CD14-positive monocyte (primary cell): ENCODE results near the gene LAMA3. TPM values are rescaled to one million over a fixed set of nuclear protein-coding genes. Genes with fewer than 3 reads are reported as not detected.

Source experiments
- DNase-seq, 3 donors: peaks; one replicate each; pipeline ENCODE4 v3.0.0-alpha.2; 2011 to 2022
- H2AFZ ChIP-seq: 2 replicates; pipeline ENCODE4 v1.6.0; 2012; ENCODE audit warnings: mild to moderate bottlenecking, low read depth, low read length, inconsistent platforms; ENCODE audit not compliant: insufficient read depth, poor library complexity, severe bottlenecking
- H3K27ac ChIP-seq, 2 donors: 1 replicate in 1 of 2; 2 replicates in 1 of 2; pipeline ENCODE4 v1.5.1; 2012 to 2013; ENCODE audit warnings: low read length in 2 of 2, control low read depth in 1 of 2, inconsistent platforms in 1 of 2, low read depth in 1 of 2, mild to moderate bottlenecking in 1 of 2
- H3K27me3 ChIP-seq, 2 donors: one replicate each; pipeline versions ENCODE4 v1.6.0 to v1.6.1; 2011 to 2013; ENCODE audit warnings: low read length in 2 of 2; ENCODE audit not compliant: control insufficient read depth in 2 of 2, insufficient read depth in 2 of 2
- H3K36me3 ChIP-seq, 2 donors: replicated peaks in 1 of 2; 1 replicate in 1 of 2; 2 replicates in 1 of 2; pipeline versions ENCODE4 v1.5.1 to v1.6.1; 2012 to 2013; ENCODE audit warnings: low read length in 2 of 2, control low read depth in 1 of 2, inconsistent platforms in 1 of 2, mild to moderate bottlenecking in 1 of 2; ENCODE audit not compliant: insufficient read depth in 2 of 2, control insufficient read depth in 1 of 2
- H3K4me1 ChIP-seq, 2 donors: 1 replicate in 1 of 2; 2 replicates in 1 of 2; pipeline versions ENCODE4 v1.5.1 to v1.6.1; 2012 to 2013; ENCODE audit warnings: low read length in 2 of 2, control low read depth in 1 of 2, inconsistent platforms in 1 of 2, mild to moderate bottlenecking in 1 of 2, moderate library complexity in 1 of 2; ENCODE audit not compliant: insufficient read depth in 2 of 2, control insufficient read depth in 1 of 2
- H3K4me2 ChIP-seq: replicated peaks from 2 replicates; pipeline ENCODE3; 2012; ENCODE audit warnings: low read length, moderate library complexity, mild to moderate bottlenecking; ENCODE audit not compliant: poor library complexity, severe bottlenecking; ENCODE audit errors: extremely low read depth
- H3K4me3 ChIP-seq, 3 experiments: fragments of 200-600 bp in 1 of 3; sonication (generic) in 1 of 3; replicated peaks in 1 of 3; 1 replicate in 2 of 3; 2 replicates in 1 of 3; pipeline ENCODE4 v1.5.1; 2011 to 2013; ENCODE audit warnings: low read length in 3 of 3, mild to moderate bottlenecking in 3 of 3, control low read depth in 2 of 3, low read depth in 2 of 3, inconsistent platforms in 1 of 3, moderate library complexity in 1 of 3
- H3K79me2 ChIP-seq: 2 replicates; pipeline ENCODE4 v1.6.0; 2012; ENCODE audit warnings: mild to moderate bottlenecking, control low read depth, inconsistent platforms, low read length, moderate library complexity; ENCODE audit not compliant: insufficient read depth
- H3K9ac ChIP-seq: 2 replicates; pipeline ENCODE4 v1.6.0; 2017; ENCODE audit warnings: low read length, mild to moderate bottlenecking; ENCODE audit not compliant: insufficient read depth, poor library complexity, severe bottlenecking
- H3K9me3 ChIP-seq, 2 donors: replicated peaks in 1 of 2; 1 replicate in 1 of 2; 2 replicates in 1 of 2; pipeline versions ENCODE4 v1.5.1 to v1.6.1; 2012 to 2013; ENCODE audit warnings: low read length in 2 of 2, control low read depth in 1 of 2; ENCODE audit not compliant: control insufficient read depth in 1 of 2, insufficient read depth in 1 of 2
- H4K20me1 ChIP-seq: 2 replicates; pipeline ENCODE4 v1.6.0; 2012; ENCODE audit warnings: mild to moderate bottlenecking, low read length, control low read depth, moderate library complexity; ENCODE audit not compliant: insufficient read depth
- H3K27ac Mint-ChIP-seq, 7 donors: one replicate each; pipeline ENCODE4 v1.8.0; 2020; ENCODE audit warnings: mild to moderate bottlenecking in 7 of 7, mixed read lengths in 7 of 7, moderate library complexity in 6 of 7, inconsistent platforms in 2 of 7
- H3K27me3 Mint-ChIP-seq, 3 donors: one replicate each; pipeline ENCODE4 v1.8.0; 2021 to 2022; ENCODE audit warnings: low read depth in 3 of 3, mild to moderate bottlenecking in 3 of 3, mixed read lengths in 3 of 3, moderate library complexity in 3 of 3, inconsistent platforms in 1 of 3
- H3K36me3 Mint-ChIP-seq, 2 donors: one replicate each; pipeline ENCODE4 v1.8.0; 2020; ENCODE audit warnings: mixed read lengths in 2 of 2, inconsistent platforms in 1 of 2, mild to moderate bottlenecking in 1 of 2
- H3K4me1 Mint-ChIP-seq: one replicate; pipeline ENCODE4 v1.8.0; 2020; ENCODE audit warnings: mild to moderate bottlenecking, mixed read lengths
- H3K4me3 Mint-ChIP-seq, 2 donors: one replicate each; pipeline ENCODE4 v1.8.0; 2020; ENCODE audit warnings: mild to moderate bottlenecking in 2 of 2, mixed read lengths in 2 of 2, moderate library complexity in 1 of 2
- H3K9me3 Mint-ChIP-seq, 7 donors: one replicate each; pipeline ENCODE4 v1.8.0; 2020 to 2022; ENCODE audit warnings: mixed read lengths in 7 of 7, mild to moderate bottlenecking in 6 of 7, moderate library complexity in 6 of 7, inconsistent platforms in 2 of 7
- CTCF ChIP-seq: fragments of 200-600 bp; IDR thresholded peaks from one replicate; pipeline ENCODE4 v1.8.0; 2022; ENCODE audit warnings: antibody characterized with exemption, mild to moderate bottlenecking
- WGBS: methylation state at CpG from one replicate; pipeline ENCODE4 v1.1.5; 2013; ENCODE audit warnings: missing lambda C conversion rate; ENCODE audit not compliant: insufficient coverage; 5-methylcytosine and 5-hydroxymethylcytosine counted together
- intact Hi-C, 2 donors: fragments of 100-400 bp; cut with micrococcal nuclease; formaldehyde crosslinking; loops; one replicate each; pipeline versions ENCODE4 v1.15.0 to v1.15.1; 2023
- polyA plus RNA-seq, 3 donors: library from polyadenylated mRNA; depleted of rRNA in 1 of 3; unstranded in 2 of 3; stranded (reverse) in 1 of 3; fragments of 300-500 nt in 2 of 3; fragments of >200 nt in 1 of 3; fragmentation: Illumina TruSeq in 2 of 3; gene quantifications; 1 replicate in 2 of 3; 2 replicates in 1 of 3; pipeline ENCODE4 v1.2.3, GENCODE V29; 2012 to 2021

Gene LAMA3
- polyA plus RNA-seq, 3 donors = not detected

GRCh38 chr18:23648940-23649607 lies 40.2 kb upstream of the LAMA3 start:
- peaks cover 13% of the 10 kb centered on the region for H3K4me1 Mint-ChIP-seq
- peak overlapping the region in 1 of 2 donors; percentile 9 for H3K4me3 Mint-ChIP-seq
- no peaks in the 10 kb centered on the region for H4K20me1 ChIP-seq
- H3K27me3 ChIP-seq = no peaks in the 10 kb centered on the region
- no peak overlapping the region for H3K9ac ChIP-seq
- H3K27me3 Mint-ChIP-seq = peaks cover 0 to 7% (median 2%) of the 10 kb centered on the region in 3 donors
- H3K4me3 ChIP-seq = no peak overlapping the region
- no peaks in the 10 kb centered on the region for H3K36me3 ChIP-seq
- H3K4me1 ChIP-seq = no peaks in the 10 kb centered on the region
- peak overlapping the region; percentile 21 for H2AFZ ChIP-seq
- H3K27ac ChIP-seq = no peak overlapping the region
- no peak for DNase-seq
- H3K9me3 Mint-ChIP-seq = no peaks in the 10 kb centered on the region
- no peaks in the 10 kb centered on the region for H3K9me3 ChIP-seq
- no peak overlapping the region for H3K27ac Mint-ChIP-seq
- peak overlapping the region; percentile 27 for H3K4me2 ChIP-seq
- no peaks in the 10 kb centered on the region for H3K36me3 Mint-ChIP-seq
- TF ChIP-seq CTCF = no peak
- 23% methylated on average over 8 of the region's 8 CpGs for WGBS
- intact Hi-C loops = no loop called here
- H3K79me2 ChIP-seq = no peaks in the 10 kb centered on the region

GRCh38 chr18:23650968-23651927 lies 38.0 kb upstream of the LAMA3 start:
- Mint-ChIP-seq H3K36me3 (no peaks in the 10 kb centered on the region), H3K9me3 (no peaks in the 10 kb centered on the region), H3K4me3 (no peak overlapping the region), H3K27me3 (peaks cover 0 to 7% (median 0%) of the 10 kb centered on the region in 3 donors), H3K27ac (no peak overlapping the region), H3K4me1 (peaks cover 13% of the 10 kb centered on the region)
- Histone ChIP-seq H3K9me3 (no peaks in the 10 kb centered on the region), H3K27me3 (no peaks in the 10 kb centered on the region), H3K9ac (no peak overlapping the region), H3K4me3 (no peak overlapping the region), H2AFZ (no peak overlapping the region), H3K79me2 (no peaks in the 10 kb centered on the region), H3K27ac (no peak overlapping the region), H3K4me1 (no peaks in the 10 kb centered on the region), H3K4me2 (no peak overlapping the region), H3K36me3 (no peaks in the 10 kb centered on the region), H4K20me1 (no peaks in the 10 kb centered on the region)
- WGBS = 100% methylated on average over 1 of the region's 6 CpGs
- intact Hi-C loops = no loop called here
- no peak for DNase-seq
- TF ChIP-seq CTCF = no peak
